Measurements from ENCODE around the gene SSMEM1. TPM values are rescaled to one million over a fixed set of nuclear protein-coding genes. Genes with fewer than 3 reads are reported as not detected.

SSMEM1 gene
- total RNA-seq, 1 experiment from 2014 or later, result not detected

- TF ChIP-seq CTCF (IDR thresholded peaks at IDR 0.05) (no peak), IRF1 (CRISPR knock-in tag; IDR thresholded peaks at IDR 0.05) (no peak), ETV6 (CRISPR knock-in tag; IDR thresholded peaks at IDR 0.05) (no peak), ZNF396 (CRISPR knock-in tag; IDR thresholded peaks at IDR 0.05; ENCODE audit: borderline replicate concordance) (no peak)
- TF ChIP-seq, protein P1, sequence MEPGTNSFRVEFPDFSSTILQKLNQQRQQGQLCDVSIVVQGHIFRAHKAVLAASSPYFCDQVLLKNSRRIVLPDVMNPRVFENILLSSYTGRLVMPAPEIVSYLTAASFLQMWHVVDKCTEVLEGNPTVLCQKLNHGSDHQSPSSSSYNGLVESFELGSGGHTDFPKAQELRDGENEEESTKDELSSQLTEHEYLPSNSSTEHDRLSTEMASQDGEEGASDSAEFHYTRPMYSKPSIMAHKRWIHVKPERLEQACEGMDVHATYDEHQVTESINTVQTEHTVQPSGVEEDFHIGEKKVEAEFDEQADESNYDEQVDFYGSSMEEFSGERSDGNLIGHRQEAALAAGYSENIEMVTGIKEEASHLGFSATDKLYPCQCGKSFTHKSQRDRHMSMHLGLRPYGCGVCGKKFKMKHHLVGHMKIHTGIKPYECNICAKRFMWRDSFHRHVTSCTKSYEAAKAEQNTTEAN (CRISPR knock-in tag; IDR thresholded peaks at IDR 0.05), result no peak
- TF ChIP-seq, protein P2, sequence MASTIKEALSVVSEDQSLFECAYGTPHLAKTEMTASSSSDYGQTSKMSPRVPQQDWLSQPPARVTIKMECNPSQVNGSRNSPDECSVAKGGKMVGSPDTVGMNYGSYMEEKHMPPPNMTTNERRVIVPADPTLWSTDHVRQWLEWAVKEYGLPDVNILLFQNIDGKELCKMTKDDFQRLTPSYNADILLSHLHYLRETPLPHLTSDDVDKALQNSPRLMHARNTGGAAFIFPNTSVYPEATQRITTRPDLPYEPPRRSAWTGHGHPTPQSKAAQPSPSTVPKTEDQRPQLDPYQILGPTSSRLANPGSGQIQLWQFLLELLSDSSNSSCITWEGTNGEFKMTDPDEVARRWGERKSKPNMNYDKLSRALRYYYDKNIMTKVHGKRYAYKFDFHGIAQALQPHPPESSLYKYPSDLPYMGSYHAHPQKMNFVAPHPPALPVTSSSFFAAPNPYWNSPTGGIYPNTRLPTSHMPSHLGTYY (CRISPR knock-in tag; IDR thresholded peaks at IDR 0.05), result no peak
Measured at GRCh38 chr7:130207033-130207432, 627 bp upstream of the SSMEM1 start.

GRCh38 chr7:130208516-130208915, 856 bp downstream of the SSMEM1 start:
- Mint-ChIP-seq H3K4me3 (no peak overlapping the region), H3K27ac (no peak overlapping the region), H3K4me1 (0 out of 2 replicates have a peak, but pooled peaks cover 3% of the 10 kb centered on the region), H3K36me3 (peaks cover 3% of the 10 kb centered on the region), H3K9me3 (no peaks in the 10 kb centered on the region), H3K27me3 (ENCODE audit: low read depth) (no peaks in the 10 kb centered on the region)
- CTCF ChIA-PET, result no interaction called here
- no peak for ATAC-seq
- TF ChIP-seq IRF2 (CRISPR knock-in tag; IDR thresholded peaks at IDR 0.05; ENCODE audit: borderline replicate concordance, low read depth) (no peak), ETV6 (CRISPR knock-in tag; IDR thresholded peaks at IDR 0.05) (no peak), E2F1 (CRISPR knock-in tag; IDR thresholded peaks at IDR 0.05) (no peak), RORB (CRISPR knock-in tag; IDR thresholded peaks at IDR 0.05) (no peak), ZNF416 (CRISPR knock-in tag; IDR thresholded peaks at IDR 0.05) (no peak), E2F5 (CRISPR knock-in tag; IDR thresholded peaks at IDR 0.05) (no peak), CREB1 (CRISPR knock-in tag; IDR thresholded peaks at IDR 0.05) (no peak), KAT7 (CRISPR knock-in tag; IDR thresholded peaks at IDR 0.05; ENCODE audit: borderline replicate concordance) (no peak), PRDM15 (CRISPR knock-in tag; IDR thresholded peaks at IDR 0.05) (no peak), ZNF512 (CRISPR knock-in tag; IDR thresholded peaks at IDR 0.05; ENCODE audit: borderline replicate concordance) (no peak)
- TF ChIP-seq, protein P3, sequence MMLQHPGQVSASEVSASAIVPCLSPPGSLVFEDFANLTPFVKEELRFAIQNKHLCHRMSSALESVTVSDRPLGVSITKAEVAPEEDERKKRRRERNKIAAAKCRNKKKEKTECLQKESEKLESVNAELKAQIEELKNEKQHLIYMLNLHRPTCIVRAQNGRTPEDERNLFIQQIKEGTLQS (CRISPR knock-in tag; conservative IDR thresholded peaks at IDR 0.05), result no peak
- TF ChIP-seq, protein P2 (CRISPR knock-in tag; IDR thresholded peaks at IDR 0.05), result no peak
- TF ChIP-seq, protein P4, sequence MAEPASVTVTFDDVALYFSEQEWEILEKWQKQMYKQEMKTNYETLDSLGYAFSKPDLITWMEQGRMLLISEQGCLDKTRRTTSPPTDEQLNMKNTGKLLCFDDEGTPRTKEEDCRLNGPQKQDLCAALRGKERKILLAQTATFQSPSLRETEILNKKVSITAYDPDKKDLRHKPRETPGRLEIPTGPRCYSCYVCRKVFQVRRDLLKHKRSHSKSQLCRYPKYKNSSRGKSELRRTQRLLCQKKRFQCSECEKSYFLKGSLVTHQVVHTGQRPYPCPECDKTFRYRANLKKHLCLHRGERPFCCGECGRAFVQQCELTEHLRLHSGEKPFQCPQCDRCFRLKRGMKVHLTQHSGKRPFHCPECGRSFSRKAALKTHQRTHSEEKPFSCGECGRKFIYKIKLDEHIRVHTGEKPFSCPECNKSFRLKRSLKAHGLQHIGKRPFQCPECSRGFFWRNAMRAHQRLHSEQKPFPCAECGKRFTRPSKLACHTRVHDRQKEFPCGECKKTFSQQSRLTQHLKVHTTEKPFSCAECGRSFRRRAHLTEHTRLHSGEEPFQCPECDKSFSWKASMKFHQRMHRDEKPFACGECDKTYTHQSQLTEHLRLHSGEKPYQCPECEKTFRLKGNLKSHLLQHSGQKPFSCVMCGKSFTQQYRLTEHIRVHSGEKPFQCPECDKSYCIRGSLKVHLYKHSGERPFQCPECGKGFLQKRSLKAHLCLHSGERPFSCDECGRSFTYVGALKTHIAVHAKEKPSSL (CRISPR knock-in tag; conservative IDR thresholded peaks at IDR 0.05), result no peak
- DNase-seq (ENCODE audit: low spot score), result no peak
- POLR2A ChIA-PET, result no interaction called here

More at GRCh38 chr7:130207033-130207432, 627 bp upstream of the SSMEM1 start:
- Mint-ChIP-seq H3K4me3 (no peak overlapping the region), H3K36me3 (peaks cover 14% of the 10 kb centered on the region), H3K27ac (no peak overlapping the region), H3K9me3 (no peaks in the 10 kb centered on the region), H3K27me3 (ENCODE audit: low read depth) (no peaks in the 10 kb centered on the region), H3K4me1 (0 out of 2 replicates have a peak, but pooled peaks cover 3% of the 10 kb centered on the region)
- POLR2A ChIA-PET, result no interaction called here
- no peak for ATAC-seq
- no peak for DNase-seq (ENCODE audit: low spot score)
- CTCF ChIA-PET, result no interaction called here

Data from WTC11 (cell line).